ENCODE data around the gene TRANK1. TPM values are rescaled to one million over a fixed set of nuclear protein-coding genes. Genes with fewer than 3 reads are reported as not detected.
"Not testable (repeated sequence)": the region's sequence is repeated elsewhere in the genome, so short reads cannot be mapped to it uniquely, and the experiment has no call there.

The TRANK1 gene
- polyA plus RNA-seq, 1 experiment: 22.4 TPM

GRCh38 chr3:36890261-36890660, 54.6 kb downstream of the TRANK1 start:
- Histone ChIP-seq H3K27ac (ENCODE audit: low read depth, low read length) (no peak overlapping the region), H3K9me3 (ENCODE audit: control insufficient read depth, insufficient read depth, low read length) (no peaks in the 10 kb centered on the region), H3K27me3 (ENCODE audit: control insufficient read depth, insufficient read depth, low read length) (no peaks in the 10 kb centered on the region), H3K4me3 (ENCODE audit: low read depth, low read length) (no peak overlapping the region)
- ChIA-PET CTCF (interaction anchor here (2.2 to 9.2 kb wide), 2 partner anchors 22 to 68 kb away, joined by 7 to 44 read pairs; no protein-coding TSS in a partner anchor), POLR2A (no interaction called here)
- no peak for TF ChIP-seq CTCF (IDR thresholded peaks at IDR 0.05; ENCODE audit: low read depth, low read length)
- DNase-seq (ENCODE audit: low read depth, low spot score): no peak

GRCh38 chr3:36881735-36882134, 63.1 kb downstream of the TRANK1 start:
- ChIA-PET CTCF (interaction anchor here (1.0 to 1.1 kb wide), 2 partner anchors 12 to 77 kb away, joined by 3 to 4 read pairs; no protein-coding TSS in a partner anchor), POLR2A (no interaction called here)
- no peak overlapping the region for H3K27ac ChIP-seq (ENCODE audit: low read depth, low read length)
- TF ChIP-seq CTCF (IDR thresholded peaks at IDR 0.05; ENCODE audit: low read depth, low read length): no peak
- no peak overlapping the region for H3K4me3 ChIP-seq (ENCODE audit: low read depth, low read length)
- H3K9me3 ChIP-seq (ENCODE audit: control insufficient read depth, insufficient read depth, low read length): no peaks in the 10 kb centered on the region
- no peaks in the 10 kb centered on the region for H3K27me3 ChIP-seq (ENCODE audit: control insufficient read depth, insufficient read depth, low read length)
- DNase-seq (ENCODE audit: low read depth, low spot score): no peak

DNA sequence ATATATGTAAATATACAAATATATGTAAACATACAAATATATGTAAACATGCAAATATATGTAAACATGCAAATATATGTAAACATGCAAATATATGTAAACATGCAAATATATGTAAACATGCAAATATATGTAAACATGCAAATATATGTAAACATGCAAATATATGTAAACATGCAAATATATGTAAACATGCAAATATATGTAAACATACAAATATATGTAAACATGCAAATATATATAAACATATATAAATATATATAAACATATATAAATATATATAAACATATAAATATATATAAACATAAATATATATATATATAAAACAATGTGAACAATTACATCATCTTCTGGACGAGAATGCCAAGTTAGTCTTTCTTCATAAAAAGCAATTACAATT, 65.0 kb downstream of the TRANK1 start:
- H3K27me3 ChIP-seq (ENCODE audit: control insufficient read depth, insufficient read depth, low read length); DNase-seq (ENCODE audit: low read depth, low spot score); POLR2A ChIA-PET; CTCF ChIA-PET; H3K4me3 ChIP-seq (ENCODE audit: low read depth, low read length); H3K9me3 ChIP-seq (ENCODE audit: control insufficient read depth, insufficient read depth, low read length); H3K27ac ChIP-seq (ENCODE audit: low read depth, low read length): not testable (repeated sequence)

GRCh38 chr3:36877930-36878685, 66.7 kb downstream of the TRANK1 start:
- POLR2A ChIA-PET: no interaction called here
- H3K27me3 ChIP-seq (ENCODE audit: control insufficient read depth, insufficient read depth, low read length): no peaks in the 10 kb centered on the region
- H3K27ac ChIP-seq (ENCODE audit: low read depth, low read length): no peak overlapping the region
- no peak for DNase-seq (ENCODE audit: low read depth, low spot score)
- no peaks in the 10 kb centered on the region for H3K9me3 ChIP-seq (ENCODE audit: control insufficient read depth, insufficient read depth, low read length)
- H3K4me3 ChIP-seq (ENCODE audit: low read depth, low read length): no peak overlapping the region
- TF ChIP-seq CTCF (IDR thresholded peaks at IDR 0.05; ENCODE audit: low read depth, low read length): no peak
- CTCF ChIA-PET: interaction anchor here (1.4 kb wide), 1 partner anchor 149 kb away, joined by 4 read pairs; no protein-coding TSS in a partner anchor

GRCh38 chr3:36876181-36876936, 68.5 kb downstream of the TRANK1 start:
- ChIA-PET POLR2A (no interaction called here), CTCF (interaction anchor here (0.9 to 1.4 kb wide), 4 partner anchors 8 to 147 kb away, joined by 3 to 7 read pairs (median 4); no protein-coding TSS in a partner anchor)
- H3K27me3 ChIP-seq (ENCODE audit: control insufficient read depth, insufficient read depth, low read length): no peaks in the 10 kb centered on the region
- no peak overlapping the region for H3K4me3 ChIP-seq (ENCODE audit: low read depth, low read length)
- TF ChIP-seq CTCF (IDR thresholded peaks at IDR 0.05; ENCODE audit: low read depth, low read length): no peak
- no peak for DNase-seq (ENCODE audit: low read depth, low spot score)
- no peak overlapping the region for H3K27ac ChIP-seq (ENCODE audit: low read depth, low read length)
- H3K9me3 ChIP-seq (ENCODE audit: control insufficient read depth, insufficient read depth, low read length): no peaks in the 10 kb centered on the region

All from AG04450 (cell line).